Activated CD8-positive, alpha-beta memory T cell treated with anti-CD3 and anti-CD28 coated beads for 4 hours (primary cell): ENCODE data around the gene ELP5.

Experiments
- DNase-seq, 2 donors: peaks; one replicate each; pipeline ENCODE4 v3.0.0-alpha.2; 2020; ENCODE audit warnings: low read depth in 2 of 2

The ELP5 gene

GRCh38 chr17:7254511-7254910 is 2.5 kb downstream of the ELP5 start:
- no peak for DNase-seq

- DNase-seq = no peak
Measured at GRCh38 chr17:7256766-7257456, 4.9 kb downstream of the ELP5 start.

- no peak for DNase-seq
Measured at GRCh38 chr17:7258731-7259554, 6.9 kb downstream of the ELP5 start.

GRCh38 chr17:7259555-7259889 is 7.5 kb downstream of the ELP5 start:
- no peak for DNase-seq

GRCh38 chr17:7260151-7260550 is 8.1 kb downstream of the ELP5 start:
- no peak for DNase-seq

- no peak for DNase-seq
Measured at GRCh38 chr17:7260651-7261378, 8.8 kb downstream of the ELP5 start.

GRCh38 chr17:7261379-7262191 is 9.6 kb downstream of the ELP5 start:
- DNase-seq = no peak

- DNase-seq = no peak
Measured at GRCh38 chr17:7262192-7262934, 10.3 kb downstream of the ELP5 start, which contains the start of gene CLDN7. Gene CLDN7, minus strand, starts transcription at chr17:7262478. Its CDS starts 435 bp downstream, at chr17:7262043.

GRCh38 chr17:7262935-7263800 is 11.2 kb downstream of the ELP5 start:
- DNase-seq = no peak

- no peak for DNase-seq
Measured at GRCh38 chr17:7263801-7264078, 11.7 kb downstream of the ELP5 start.

- DNase-seq = no peak
Measured at GRCh38 chr17:7266784-7267183, 14.8 kb downstream of the ELP5 start.

- DNase-seq = no peak
Measured at GRCh38 chr17:7279448-7279847, 27.4 kb downstream of the ELP5 start.

GRCh38 chr17:7280519-7281073 is 28.6 kb downstream of the ELP5 start:
- peak; percentile 70 to 74 for DNase-seq

GRCh38 chr17:7281074-7281952 is 29.3 kb downstream of the ELP5 start, which contains the start of gene SLC2A4:
Gene SLC2A4, plus strand, starts transcription at chr17:7281718. Its CDS starts 217 bp downstream, at chr17:7281935.
- peak; percentile 58 to 79 for DNase-seq

- no peak for DNase-seq
Measured at GRCh38 chr17:7281953-7282751, 30.1 kb downstream of the ELP5 start.

- DNase-seq = no peak
Measured at GRCh38 chr17:7282752-7283321, 30.8 kb downstream of the ELP5 start.

- no peak for DNase-seq
Measured at GRCh38 chr17:7283471-7284216, 31.6 kb downstream of the ELP5 start.
